CD4-positive, alpha-beta T cell (primary cell): Measurements from ENCODE around the gene CLEC20A. TPM values are rescaled to one million over a fixed set of nuclear protein-coding genes. Genes with fewer than 3 reads are reported as not detected.

Source experiments
- ATAC-seq: fragments of 200-7000 bp; cut with Tn5 transposase; one replicate; pipeline ENCODE4 v1.10.0; 2022; ENCODE audit warnings: mild to moderate bottlenecking; ENCODE audit not compliant: poor library complexity
- CTCF ChIA-PET: fragments of 350-600 bp; sonication (Branson Sonifier 250); formaldehyde crosslinking; loops from one replicate; lab custom pipeline; 2021; ENCODE audit warnings: antibody characterized with exemption, inconsistent platforms; lab: Charles Lee
- POLR2A ChIA-PET: fragments of 350-600 bp; sonication (Branson Sonifier 250); formaldehyde crosslinking; loops from one replicate; lab custom pipeline; 2021; ENCODE audit warnings: antibody characterized with exemption, inconsistent platforms; lab: Charles Lee
- DNase-seq, 14 experiments: peaks; one replicate each; pipeline ENCODE4 v3.0.0-alpha.2; 2013 to 2020; ENCODE audit warnings: mixed read lengths in 2 of 14
- H3K27ac ChIP-seq, 2 donors: one replicate each; pipeline versions ENCODE4 v1.5.1 to v1.7.0; 2013; ENCODE audit warnings: low read length in 2 of 2, low read depth in 1 of 2, mild to moderate bottlenecking in 1 of 2
- H3K27me3 ChIP-seq, 2 experiments: 1 replicate in 1 of 2; 2 replicates in 1 of 2; pipeline versions ENCODE4 v1.6.1 to v1.7.0; 2013; ENCODE audit warnings: low read length in 2 of 2, control low read depth in 1 of 2, mild to moderate bottlenecking in 1 of 2, moderate library complexity in 1 of 2; ENCODE audit not compliant: insufficient read depth in 2 of 2, control insufficient read depth in 1 of 2
- H3K36me3 ChIP-seq: one replicate; pipeline ENCODE4 v1.6.1; 2013; ENCODE audit warnings: low read length, control low read depth; ENCODE audit not compliant: insufficient read depth
- H3K4me1 ChIP-seq: one replicate; pipeline ENCODE4 v1.6.1; 2013; ENCODE audit warnings: low read length, control low read depth; ENCODE audit not compliant: insufficient read depth
- H3K4me3 ChIP-seq: one replicate; pipeline ENCODE4 v1.5.1; 2013; ENCODE audit warnings: mild to moderate bottlenecking, low read length, moderate library complexity
- H3K9me3 ChIP-seq, 2 experiments: 1 replicate in 1 of 2; 2 replicates in 1 of 2; pipeline versions ENCODE4 v1.6.1 to v1.7.0; 2013; ENCODE audit warnings: low read length in 2 of 2, mild to moderate bottlenecking in 2 of 2, control low read depth in 1 of 2, moderate library complexity in 1 of 2; ENCODE audit not compliant: control insufficient read depth in 1 of 2, insufficient read depth in 1 of 2
- H3K27ac Mint-ChIP-seq: one replicate; pipeline ENCODE4 v1.8.0; 2020; ENCODE audit warnings: mixed read lengths
- H3K27me3 Mint-ChIP-seq: one replicate; pipeline ENCODE4 v1.8.0; 2021; ENCODE audit warnings: mixed read lengths
- H3K36me3 Mint-ChIP-seq: one replicate; pipeline ENCODE4 v1.8.0; 2021; ENCODE audit warnings: low read depth, mixed read lengths
- H3K4me1 Mint-ChIP-seq: one replicate; pipeline ENCODE4 v1.8.0; 2021; ENCODE audit warnings: low read depth, mixed read lengths
- H3K4me3 Mint-ChIP-seq: one replicate; pipeline ENCODE4 v1.8.0; 2020; ENCODE audit warnings: mild to moderate bottlenecking, mixed read lengths
- H3K9me3 Mint-ChIP-seq: one replicate; pipeline ENCODE4 v1.8.0; 2020; ENCODE audit warnings: mixed read lengths
- CTCF ChIP-seq: fragments of 200-600 bp; IDR thresholded peaks from one replicate; pipeline ENCODE4 v1.8.0; 2022; ENCODE audit warnings: antibody characterized with exemption, mild to moderate bottlenecking
- intact Hi-C, 2 experiments: fragments of 100-400 bp; cut with DNase I in 1 of 2; cut with micrococcal nuclease in 1 of 2; formaldehyde crosslinking; loops; one replicate each; pipeline versions ENCODE4 v1.15.1 to v1.9.0; 2023 to 2025; cut with DNase I, micrococcal nuclease
- total RNA-seq, 174 experiments: library from RNA in 2 of 174; stranded (reverse) in 2 of 174; gene quantifications; one replicate each; pipeline ENCODE4 v1.2.3 and lab custom pipeline; 2021 to 2026

CLEC20A gene
- total RNA-seq, 2 experiments from 2014 or later = not detected

GRCh38 chr1:178464566-178464965 lies 32.2 kb downstream of the CLEC20A start:
- no peak for ATAC-seq
- Mint-ChIP-seq H3K36me3 (no peaks in the 10 kb centered on the region), H3K4me3 (no peak overlapping the region), H3K4me1 (no peaks in the 10 kb centered on the region), H3K27me3 (no peaks in the 10 kb centered on the region), H3K27ac (no peak overlapping the region), H3K9me3 (no peaks in the 10 kb centered on the region)
- no peak for TF ChIP-seq CTCF
- no peak overlapping the region for H3K4me3 ChIP-seq
- H3K36me3 ChIP-seq = no peaks in the 10 kb centered on the region
- H3K27ac ChIP-seq = no peak overlapping the region
- intact Hi-C loops = no loop called here
- peaks cover 0 to 4% of the 10 kb centered on the region in 2 experiments for H3K27me3 ChIP-seq
- POLR2A ChIA-PET = no interaction called here
- no peaks in the 10 kb centered on the region for H3K9me3 ChIP-seq
- CTCF ChIA-PET = interaction anchor here (1.1 kb wide), 1 partner anchor 10 kb away, joined by 3 read pairs; no protein-coding TSS in a partner anchor
- DNase-seq = no peak
- H3K4me1 ChIP-seq = no peaks in the 10 kb centered on the region

- TF ChIP-seq CTCF = no peak
Measured at GRCh38 chr1:178464141-178464540, 32.6 kb downstream of the CLEC20A start.

GRCh38 chr1:178461701-178462100 lies 35.1 kb downstream of the CLEC20A start:
- H3K9me3 ChIP-seq = no peaks in the 10 kb centered on the region
- no peaks in the 10 kb centered on the region for H3K36me3 ChIP-seq
- Mint-ChIP-seq H3K27me3 (no peaks in the 10 kb centered on the region), H3K4me1 (no peaks in the 10 kb centered on the region), H3K9me3 (no peaks in the 10 kb centered on the region), H3K4me3 (no peak overlapping the region), H3K27ac (no peak overlapping the region), H3K36me3 (no peaks in the 10 kb centered on the region)
- no peak for TF ChIP-seq CTCF
- ChIA-PET CTCF (no interaction called here), POLR2A (no interaction called here)
- no peaks in the 10 kb centered on the region for H3K4me1 ChIP-seq
- intact Hi-C loops = no loop called here
- H3K27me3 ChIP-seq = peaks cover 0 to 4% of the 10 kb centered on the region in 2 experiments
- no peak for DNase-seq
- no peak for ATAC-seq
- no peak overlapping the region for H3K27ac ChIP-seq
- no peak overlapping the region for H3K4me3 ChIP-seq

More at GRCh38 chr1:178464141-178464540, 32.6 kb downstream of the CLEC20A start:
- Histone ChIP-seq H3K36me3 (no peaks in the 10 kb centered on the region), H3K27ac (no peak overlapping the region), H3K4me3 (no peak overlapping the region), H3K27me3 (peaks cover 0 to 4% of the 10 kb centered on the region in 2 experiments), H3K4me1 (no peaks in the 10 kb centered on the region), H3K9me3 (no peaks in the 10 kb centered on the region)
- intact Hi-C loops = no loop called here
- Mint-ChIP-seq H3K4me1 (no peaks in the 10 kb centered on the region), H3K4me3 (no peak overlapping the region), H3K9me3 (no peaks in the 10 kb centered on the region), H3K27me3 (no peaks in the 10 kb centered on the region), H3K36me3 (no peaks in the 10 kb centered on the region), H3K27ac (no peak overlapping the region)
- ATAC-seq (no peak), DNase-seq (no peak)
- ChIA-PET CTCF (interaction anchor here (1.1 kb wide), 1 partner anchor 11 kb away, joined by 3 read pairs; no protein-coding TSS in a partner anchor), POLR2A (no interaction called here)
